Kidney (tissue), 14 donors: ENCODE measurements around the gene MAP2K4. TPM values are rescaled to one million over a fixed set of nuclear protein-coding genes. Genes with fewer than 3 reads are reported as not detected.

Experiments used
- DNase-seq, 5 donors: peaks; one replicate each; pipeline ENCODE4 v3.0.0-alpha.2; 2013 to 2020
- FAIRE-seq: peaks from 2 replicates; lab custom pipeline; 2012; peaks lifted over from hg19 to GRCh38; lab: Jason Lieb, UNC
- H3K27ac ChIP-seq, 2 donors: one replicate each; pipeline ENCODE4 v1.7.0; 2013; ENCODE audit warnings: low read depth in 2 of 2, low read length in 2 of 2, inconsistent platforms in 1 of 2
- H3K27me3 ChIP-seq: one replicate; pipeline ENCODE4 v1.7.1; 2013; ENCODE audit warnings: low read length, inconsistent platforms; ENCODE audit not compliant: control insufficient read depth, insufficient read depth
- H3K36me3 ChIP-seq, 3 donors: one replicate each; pipeline versions ENCODE4 v1.7.0 to v1.7.1; 2013; ENCODE audit warnings: low read length in 3 of 3, control low read depth in 1 of 3, inconsistent platforms in 1 of 3; ENCODE audit not compliant: insufficient read depth in 3 of 3, control insufficient read depth in 2 of 3
- H3K4me1 ChIP-seq, 3 donors: one replicate each; pipeline versions ENCODE4 v1.7.0 to v1.7.1; 2013; ENCODE audit warnings: low read length in 3 of 3, inconsistent platforms in 1 of 3, low read depth in 1 of 3; ENCODE audit not compliant: control insufficient read depth in 2 of 3, insufficient read depth in 2 of 3
- H3K4me3 ChIP-seq, 3 donors: one replicate each; pipeline versions ENCODE4 v1.7.0 to v1.8.1; 2013; ENCODE audit warnings: low read length in 3 of 3, control low read depth in 1 of 3, inconsistent platforms in 1 of 3
- H3K9ac ChIP-seq, 3 donors: one replicate each; pipeline versions ENCODE4 v1.7.0 to v1.7.1; 2013; ENCODE audit warnings: low read length in 3 of 3, control low read depth in 1 of 3, inconsistent platforms in 1 of 3
- H3K9me3 ChIP-seq, 3 donors: one replicate each; pipeline versions ENCODE4 v1.7.0 to v1.7.1; 2013; ENCODE audit warnings: low read length in 3 of 3, control low read depth in 1 of 3, inconsistent platforms in 1 of 3; ENCODE audit not compliant: control insufficient read depth in 2 of 3, insufficient read depth in 1 of 3
- CTCF ChIP-seq: IDR thresholded peaks from 3 replicates; pipeline ENCODE4 v1.5.1; 2012; ENCODE audit warnings: mild to moderate bottlenecking, moderate library complexity, borderline replicate concordance; ENCODE audit not compliant: insufficient read depth; ENCODE audit errors: extremely low read depth
- intact Hi-C: fragments of 100-400 bp; cut with DNase I; formaldehyde crosslinking; loops from one replicate; pipeline ENCODE4 v1.11.1; 2022
- polyA plus RNA-seq: library from polyadenylated mRNA; stranded (reverse); fragments of 350-450 nt; fragmentation: Illumina TruSeq; extraction: RNeasy Lipid Tissue Mini Kit (QIAGEN cat#74804); gene quantifications from one replicate; pipeline ENCODE4 v1.2.3, GENCODE V29; 2014; ENCODE audit warnings: low read depth, low replicate concordance; ENCODE audit not compliant: insufficient read depth
- total RNA-seq: library from RNA; stranded (reverse); fragmentation: NEBNext Ultra II Directional; extraction: Animal tissue kit (Norgen Biotek cat#: 25700); gene quantifications from one replicate; pipeline ENCODE4 v1.2.1, GENCODE V29; 2021
- donor health status: control.
- donor health status: control.
- donor health status: control.
- donor health status: control.
- donor health status: control.
- donor health status: DM: yes; HTN: yes; CAD: no.
- donor health status: Normal renal cell carcinoma (clear cell type).

MAP2K4 gene
- total and polyA plus RNA-seq, 2 donors from 2014 or later = 14.2 to 36.1 TPM

DNA sequence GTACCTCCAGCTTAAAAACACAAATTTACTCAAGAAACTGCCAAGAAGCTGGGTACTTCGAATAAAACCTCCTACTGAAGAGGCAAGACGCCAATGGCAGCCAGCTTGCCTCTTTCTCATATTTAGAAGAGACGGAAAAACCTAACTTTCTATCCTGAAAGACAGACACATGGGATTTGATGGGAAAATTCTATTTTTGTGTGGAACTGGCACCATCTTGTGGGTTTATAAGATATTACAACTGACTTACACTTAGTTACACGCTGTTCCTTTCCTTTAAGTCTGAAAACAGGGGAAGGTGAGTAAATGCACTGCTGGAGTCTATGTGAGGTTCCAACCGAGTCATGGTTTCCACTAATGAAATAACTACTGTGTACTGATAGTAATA is 33.7 kb upstream of the MAP2K4 start:
- Histone ChIP-seq H3K9ac (no peak overlapping the region), H3K27me3 (no peaks in the 10 kb centered on the region), H3K27ac (no peak overlapping the region), H3K9me3 (no peaks in the 10 kb centered on the region), H3K4me1 (no peaks in the 10 kb centered on the region), H3K4me3 (no peak overlapping the region), H3K36me3 (peaks cover 0 to 22% (median 21%) of the 10 kb centered on the region in 3 donors)
- TF ChIP-seq CTCF = peak; percentile 45
- DNase-seq = peak in 2 of 5 donors; percentile 50 to 55
- FAIRE-seq = peak; percentile 60
- intact Hi-C loops = no loop called here

- Histone ChIP-seq H3K27me3 (no peaks in the 10 kb centered on the region), H3K4me3 (no peak overlapping the region), H3K9me3 (no peaks in the 10 kb centered on the region), H3K9ac (no peak overlapping the region), H3K36me3 (peaks cover 0 to 13% (median 13%) of the 10 kb centered on the region in 3 donors), H3K27ac (no peak overlapping the region), H3K4me1 (no peaks in the 10 kb centered on the region)
- intact Hi-C loops = no loop called here
- FAIRE-seq (no peak), DNase-seq (no peak)
- no peak for TF ChIP-seq CTCF
Observed at GRCh38 chr17:11990363-11990983, 30.2 kb upstream of the MAP2K4 start.

DNA sequence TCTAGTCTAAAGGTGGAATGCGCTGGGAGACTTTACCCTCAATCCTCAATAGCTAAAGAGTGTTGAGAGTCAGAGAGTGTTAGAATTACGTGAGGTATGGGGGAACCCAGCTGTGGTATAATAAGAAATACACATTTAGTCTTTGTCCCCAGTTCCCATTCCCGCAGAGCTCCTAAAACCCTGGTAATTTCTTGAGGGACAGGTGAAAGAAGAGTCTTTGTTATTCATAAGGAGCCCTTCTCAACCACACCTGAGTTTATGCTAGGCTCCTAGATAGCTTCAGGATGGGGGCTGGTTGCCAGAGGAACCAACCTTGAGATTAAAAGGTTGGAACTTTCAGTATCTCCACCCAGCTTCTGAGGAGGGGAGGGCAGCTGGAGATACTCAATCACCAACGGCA is 29.2 kb upstream of the MAP2K4 start:
- H3K27ac ChIP-seq = no peak overlapping the region
- H3K27me3 ChIP-seq = no peaks in the 10 kb centered on the region
- peaks cover 0 to under 1% (median 0%) of the 10 kb centered on the region in 3 donors for H3K4me1 ChIP-seq
- no peaks in the 10 kb centered on the region for H3K9me3 ChIP-seq
- DNase-seq = no peak
- H3K4me3 ChIP-seq = no peak overlapping the region
- intact Hi-C loops = no loop called here
- no peak for FAIRE-seq
- no peak overlapping the region for H3K9ac ChIP-seq
- TF ChIP-seq CTCF = no peak
- peaks cover 0 to 13% (median 13%) of the 10 kb centered on the region in 3 donors for H3K36me3 ChIP-seq
